OCI-LY1 (cell line): ENCODE data around the gene SPECC1L.

Source experiments
- EZH2 ChIP-seq: fragments of 200-600 bp; sonication (generic), shearing (Covaris generic); IDR thresholded peaks from 2 replicates; pipeline ENCODE4 v1.8.0; 2017; ENCODE audit warnings: borderline replicate concordance, mixed run types, mild to moderate bottlenecking, antibody characterized with exemption, low read length, moderate library complexity, mixed read lengths
- TF ChIP-seq, protein P1 (sequence below): fragments of 200-600 bp; sonication (generic), shearing (Covaris generic); IDR thresholded peaks from 2 replicates; pipeline ENCODE4 v1.5.1; 2017; ENCODE audit warnings: mild to moderate bottlenecking, antibody characterized with exemption, low read length, moderate library complexity, mixed read lengths

DNA sequence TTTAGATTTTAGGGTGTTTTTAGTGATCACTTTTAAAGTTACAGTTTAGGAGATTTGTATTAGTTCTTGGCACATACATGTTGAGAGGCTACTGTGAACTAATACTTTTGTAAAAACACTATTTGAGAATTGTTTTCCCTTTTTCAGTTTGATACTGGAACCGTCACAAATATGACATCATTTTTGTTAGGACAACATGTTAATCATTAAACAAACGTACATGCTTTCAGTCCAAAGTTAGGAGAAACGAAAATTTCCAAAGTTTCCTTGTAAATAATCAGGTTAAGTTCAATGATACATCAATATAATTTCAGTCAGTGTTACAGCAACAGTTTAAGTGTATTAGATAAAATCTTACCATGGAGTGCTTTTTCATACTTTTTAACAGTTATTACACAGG lies 53.1 kb downstream of the SPECC1L start:
- TF ChIP-seq, protein P1, sequence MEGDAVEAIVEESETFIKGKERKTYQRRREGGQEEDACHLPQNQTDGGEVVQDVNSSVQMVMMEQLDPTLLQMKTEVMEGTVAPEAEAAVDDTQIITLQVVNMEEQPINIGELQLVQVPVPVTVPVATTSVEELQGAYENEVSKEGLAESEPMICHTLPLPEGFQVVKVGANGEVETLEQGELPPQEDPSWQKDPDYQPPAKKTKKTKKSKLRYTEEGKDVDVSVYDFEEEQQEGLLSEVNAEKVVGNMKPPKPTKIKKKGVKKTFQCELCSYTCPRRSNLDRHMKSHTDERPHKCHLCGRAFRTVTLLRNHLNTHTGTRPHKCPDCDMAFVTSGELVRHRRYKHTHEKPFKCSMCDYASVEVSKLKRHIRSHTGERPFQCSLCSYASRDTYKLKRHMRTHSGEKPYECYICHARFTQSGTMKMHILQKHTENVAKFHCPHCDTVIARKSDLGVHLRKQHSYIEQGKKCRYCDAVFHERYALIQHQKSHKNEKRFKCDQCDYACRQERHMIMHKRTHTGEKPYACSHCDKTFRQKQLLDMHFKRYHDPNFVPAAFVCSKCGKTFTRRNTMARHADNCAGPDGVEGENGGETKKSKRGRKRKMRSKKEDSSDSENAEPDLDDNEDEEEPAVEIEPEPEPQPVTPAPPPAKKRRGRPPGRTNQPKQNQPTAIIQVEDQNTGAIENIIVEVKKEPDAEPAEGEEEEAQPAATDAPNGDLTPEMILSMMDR, result no peak
- TF ChIP-seq EZH2, result no peak
